H1 (cell line): Measurements from ENCODE around the gene MYH10. TPM values are rescaled to one million over a fixed set of nuclear protein-coding genes. Genes with fewer than 3 reads are reported as not detected.

ENCODE experiments used
- CTCF ChIA-PET: fragments of 300-600 bp; sonication (Branson Sonifier 250); formaldehyde crosslinking; loops from one replicate; lab custom pipeline; 2021; ENCODE audit not compliant: partially characterized antibody; lab: Charles Lee
- POLR2A ChIA-PET: fragments of 300-600 bp; sonication (Branson Sonifier 250); formaldehyde crosslinking; loops from one replicate; lab custom pipeline; 2021; ENCODE audit warnings: inconsistent platforms; ENCODE audit not compliant: partially characterized antibody; lab: Charles Lee
- DNase-seq, 2 experiments: peaks; one replicate each; pipeline versions ENCODE4 v3.0.0 to v3.0.0-alpha.2; 2010 to 2022; ENCODE audit warnings: low spot score in 2 of 2, low read depth in 1 of 2, mixed read lengths in 1 of 2
- FAIRE-seq: peaks from 2 replicates; lab custom pipeline; 2011; peaks lifted over from hg19 to GRCh38; lab: Jason Lieb, UNC
- H2AFZ ChIP-seq: 2 replicates; pipeline ENCODE4 v1.8.1; 2012; ENCODE audit warnings: low read length, inconsistent platforms
- H2AK5ac ChIP-seq: 2 replicates; pipeline ENCODE4 v1.6.1; 2013; ENCODE audit warnings: low read depth, low read length
- H2BK120ac ChIP-seq: replicated peaks from 2 replicates; pipeline ENCODE3; 2013; ENCODE audit warnings: low read depth, low read length, inconsistent platforms
- H2BK12ac ChIP-seq: 2 replicates; pipeline ENCODE4 v1.6.1; 2013; ENCODE audit warnings: low read depth, low read length
- H2BK15ac ChIP-seq: 2 replicates; pipeline ENCODE4 v1.6.1; 2013; ENCODE audit warnings: low read length
- H2BK20ac ChIP-seq: 2 replicates; pipeline ENCODE4 v1.6.1; 2013; ENCODE audit warnings: low read length
- H2BK5ac ChIP-seq: 2 replicates; pipeline ENCODE4 v1.6.1; 2013; ENCODE audit warnings: low read depth, low read length
- H3K14ac ChIP-seq: 2 replicates; pipeline ENCODE4 v1.6.1; 2013; ENCODE audit warnings: inconsistent platforms; ENCODE audit not compliant: insufficient read length
- H3K18ac ChIP-seq: 2 replicates; pipeline ENCODE4 v1.6.1; 2013; ENCODE audit warnings: low read length; ENCODE audit errors: extremely low read depth
- H3K23ac ChIP-seq: 2 replicates; pipeline ENCODE4 v1.6.1; 2013; ENCODE audit warnings: inconsistent platforms; ENCODE audit not compliant: insufficient read length
- H3K23me2 ChIP-seq: 2 replicates; pipeline ENCODE4 v1.6.1; 2013; ENCODE audit warnings: low read depth, low read length
- H3K27ac ChIP-seq: 2 replicates; pipeline ENCODE4 v1.6.1; 2011; ENCODE audit warnings: low read depth, low read length, inconsistent platforms
- H3K27me3 ChIP-seq, 4 experiments: replicated peaks in 1 of 4; 1 replicate in 1 of 4; 2 replicates in 3 of 4; pipeline versions ENCODE4 v1.6.1 to v1.8.1; 2011 to 2013; ENCODE audit warnings: low read length in 3 of 4, mild to moderate bottlenecking in 3 of 4, inconsistent platforms in 2 of 4, mixed read lengths in 2 of 4, moderate library complexity in 1 of 4; ENCODE audit not compliant: control insufficient read depth in 3 of 4, insufficient read depth in 3 of 4; ENCODE audit errors: extremely low read depth in 1 of 4
- H3K36me3 ChIP-seq, 4 experiments: 2 replicates each; pipeline versions ENCODE4 v1.6.1 to v1.8.1; 2011 to 2013; ENCODE audit warnings: mild to moderate bottlenecking in 4 of 4, low read length in 3 of 4, moderate library complexity in 2 of 4, control low read depth in 1 of 4, inconsistent platforms in 1 of 4; ENCODE audit not compliant: insufficient read depth in 4 of 4, control insufficient read depth in 2 of 4
- H3K4ac ChIP-seq: replicated peaks from 2 replicates; pipeline ENCODE3; 2013; ENCODE audit warnings: low read length, low read depth, mixed read lengths, inconsistent platforms; ENCODE audit not compliant: insufficient read length
- H3K4me1 ChIP-seq, 4 experiments: replicated peaks in 1 of 4; 1 replicate in 1 of 4; 2 replicates in 3 of 4; pipeline versions ENCODE4 v1.6.1 to v1.8.1; 2011 to 2013; ENCODE audit warnings: low read length in 3 of 4, inconsistent platforms in 2 of 4, mixed read lengths in 1 of 4; ENCODE audit not compliant: insufficient read depth in 4 of 4, control insufficient read depth in 3 of 4
- H3K4me2 ChIP-seq, 2 experiments: 2 replicates each; pipeline versions ENCODE4 v1.6.1 to v1.8.1; 2011 to 2013; ENCODE audit warnings: low read depth in 2 of 2, low read length in 2 of 2, control low read depth in 1 of 2, inconsistent platforms in 1 of 2, mild to moderate bottlenecking in 1 of 2; ENCODE audit not compliant: insufficient read depth in 1 of 2
- H3K4me3 ChIP-seq, 4 experiments: fragments of 200-600, 300-600 bp in 1 of 4; sonication (generic), shearing (Covaris generic), sonication (Bioruptor Twin) in 1 of 4; 2 replicates each; pipeline versions ENCODE4 v1.5.1 to v1.8.1; 2011 to 2016; ENCODE audit warnings: low read length in 4 of 4, low read depth in 3 of 4, control low read depth in 2 of 4, inconsistent platforms in 2 of 4, mild to moderate bottlenecking in 2 of 4, mixed read lengths in 1 of 4, moderate library complexity in 1 of 4; ENCODE audit not compliant: insufficient read depth in 2 of 4; ENCODE audit errors: extremely low read depth in 1 of 4
- H3K56ac ChIP-seq: replicated peaks from 2 replicates; pipeline ENCODE3; 2013; ENCODE audit warnings: low read depth, mild to moderate bottlenecking, mixed read lengths, low read length, inconsistent platforms; ENCODE audit not compliant: insufficient read length
- H3K79me1 ChIP-seq: 2 replicates; pipeline ENCODE4 v1.6.1; 2013; ENCODE audit warnings: low read depth, low read length, control low read depth
- H3K79me2 ChIP-seq, 2 experiments: 2 replicates each; pipeline versions ENCODE4 v1.6.1 to v1.8.1; 2012 to 2013; ENCODE audit warnings: low read length in 2 of 2, mild to moderate bottlenecking in 2 of 2, inconsistent platforms in 1 of 2; ENCODE audit not compliant: insufficient read depth in 2 of 2, control insufficient read depth in 1 of 2
- H3K9ac ChIP-seq, 4 experiments: replicated peaks in 1 of 4; 1 replicate in 1 of 4; 2 replicates in 3 of 4; pipeline versions ENCODE4 v1.6.1 to v1.8.1; 2011 to 2013; ENCODE audit warnings: low read depth in 3 of 4, low read length in 3 of 4, control low read depth in 2 of 4, mild to moderate bottlenecking in 2 of 4, moderate library complexity in 2 of 4, inconsistent platforms in 1 of 4; ENCODE audit errors: extremely low read depth in 1 of 4
- H3K9me3 ChIP-seq, 2 experiments: 2 replicates each; pipeline versions ENCODE4 v1.6.1 to v1.8.1; 2012 to 2013; ENCODE audit warnings: mild to moderate bottlenecking in 2 of 2, moderate library complexity in 2 of 2, control low read depth in 1 of 2, inconsistent platforms in 1 of 2, low read depth in 1 of 2, low read length in 1 of 2, mixed read lengths in 1 of 2; ENCODE audit not compliant: insufficient read depth in 2 of 2
- H4K20me1 ChIP-seq, 2 experiments: replicated peaks in 1 of 2; 2 replicates each; pipeline versions ENCODE3 to v1.8.1; 2011 to 2013; ENCODE audit warnings: inconsistent platforms in 2 of 2, low read length in 2 of 2, mild to moderate bottlenecking in 1 of 2; ENCODE audit not compliant: insufficient read depth in 2 of 2, control insufficient read depth in 1 of 2
- H4K5ac ChIP-seq: 2 replicates; pipeline ENCODE4 v1.6.1; 2013; ENCODE audit warnings: low read length, low read depth, mixed read lengths, inconsistent platforms; ENCODE audit not compliant: insufficient read length
- H4K8ac ChIP-seq: 2 replicates; pipeline ENCODE4 v1.8.0; 2013; ENCODE audit warnings: mild to moderate bottlenecking, moderate library complexity, low read length, inconsistent platforms; ENCODE audit not compliant: insufficient read depth; ENCODE audit errors: extremely low read depth
- H4K91ac ChIP-seq: replicated peaks from 2 replicates; pipeline ENCODE3; 2013; ENCODE audit warnings: low read length, mixed read lengths, inconsistent platforms; ENCODE audit not compliant: insufficient read length
- CHD1 ChIP-seq: IDR thresholded peaks from 2 replicates; pipeline ENCODE4 v1.6.1; 2012; ENCODE audit warnings: low read depth, low read length, improper control_type of control experiment
- E2F6 ChIP-seq: IDR thresholded peaks from 2 replicates; pipeline ENCODE4 v1.6.1; 2012; ENCODE audit warnings: inconsistent platforms
- GABPA ChIP-seq: IDR thresholded peaks from 2 replicates; pipeline ENCODE4 v1.6.1; 2011; ENCODE audit warnings: mild to moderate bottlenecking, low read length, moderate library complexity, borderline replicate concordance; ENCODE audit not compliant: insufficient read depth
- KDM4A ChIP-seq: IDR thresholded peaks from one replicate; pipeline ENCODE4 v1.7.1; 2012; ENCODE audit warnings: low read depth, mild to moderate bottlenecking, moderate library complexity, low read length, inconsistent platforms; ENCODE audit not compliant: severe bottlenecking
- SP2 ChIP-seq: IDR thresholded peaks from 2 replicates; pipeline ENCODE4 v1.6.1; 2012; ENCODE audit warnings: mild to moderate bottlenecking, low read length, inconsistent platforms
- WGBS, 2 experiments: shearing (Covaris generic) in 1 of 2; methylation state at CpG; one replicate each; pipeline versions ENCODE4 v1.1.6 to v1.1.7; 2013 to 2015; ENCODE audit warnings: low lambda C conversion rate in 2 of 2, mixed read lengths in 2 of 2, inconsistent platforms in 1 of 2, low coverage in 1 of 2, missing lambda C conversion rate in 1 of 2; ENCODE audit not compliant: insufficient replicate concordance in 2 of 2, insufficient coverage in 1 of 2, insufficient read length in 1 of 2; ENCODE audit errors: extremely low coverage in 1 of 2, missing lambda C conversion rate in 1 of 2; 5-methylcytosine and 5-hydroxymethylcytosine counted together
- polyA plus RNA-seq, 7 experiments: library from polyadenylated mRNA; depleted of rRNA in 3 of 7; stranded (reverse) in 5 of 7; unstranded in 2 of 7; fragments of >200 nt in 5 of 7; fragments of 200-250 nt in 2 of 7; gene quantifications; 1 replicate in 5 of 7; 2 replicates in 1 of 7; 4 replicates in 1 of 7; pipeline versions ENCODE4 v1.2.1 to v1.2.3, GENCODE V29; 2011 to 2013; ENCODE audit warnings: missing spikeins in 2 of 7, mixed read lengths in 2 of 7
- total RNA-seq: library from RNA; stranded (reverse); fragmentation: NEBNext Ultra II Directional; extraction: Animal tissue kit (Norgen Biotek cat#: 25700); gene quantifications from 2 replicates; pipeline ENCODE4 v1.2.1, GENCODE V29; 2021

The MYH10 gene
- total and polyA plus RNA-seq, 2 of the 8 experiments (the other 6 are each of a cell fraction or from before 2014, with no cell fraction given) = 64.1 to 289 TPM

DNA sequence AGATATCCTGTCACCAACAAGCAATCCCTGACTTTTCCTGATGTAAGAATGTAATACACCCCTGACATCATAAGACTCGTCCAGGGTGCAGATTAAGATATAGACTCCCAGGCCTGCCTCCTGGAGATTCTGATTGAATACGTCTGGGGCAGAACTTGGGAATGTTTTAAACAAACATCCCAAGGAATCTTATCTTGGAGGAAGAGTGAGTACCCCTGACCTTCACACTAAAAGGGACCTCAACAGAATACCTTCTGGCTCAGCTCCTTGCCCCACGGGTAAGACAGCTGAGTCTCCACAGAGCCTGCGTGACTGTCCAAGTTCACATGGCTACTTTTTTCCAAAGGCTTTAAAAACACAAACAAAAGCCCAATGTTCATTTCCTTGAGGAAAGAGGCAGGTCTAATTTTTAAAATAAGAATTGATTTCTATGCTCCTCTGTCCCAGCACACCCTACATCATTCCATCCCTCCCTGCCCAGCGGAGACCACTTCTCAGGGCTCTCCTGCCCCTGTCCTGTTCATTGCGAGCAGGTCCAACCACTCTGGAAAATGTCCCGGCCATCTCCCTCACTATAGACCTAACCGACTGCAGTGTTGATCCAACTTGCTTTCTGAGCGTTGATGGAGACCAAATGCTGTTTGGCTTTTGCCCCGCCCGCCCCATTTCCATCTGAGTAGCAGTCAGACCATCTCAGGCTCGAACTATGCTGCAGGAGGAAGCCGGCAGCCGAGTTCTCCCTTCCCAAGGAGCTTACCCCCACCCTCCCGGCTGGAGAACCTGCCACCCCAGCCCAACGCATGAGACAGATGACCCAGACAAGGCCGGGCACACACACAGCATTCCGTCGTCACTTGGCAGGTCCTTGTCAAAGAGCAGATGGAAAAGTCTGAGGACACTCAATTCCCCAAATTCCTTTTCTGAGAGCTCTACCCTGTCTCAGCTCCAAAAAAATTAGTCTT lies 44.1 kb upstream of the MYH10 start:
- 0 out of 4 replicates have a peak, but pooled peaks cover 0 to 4% of the 10 kb centered on the region in 2 experiments for H3K9me3 ChIP-seq
- H4K91ac ChIP-seq = no peak overlapping the region
- no peaks in the 10 kb centered on the region for H4K20me1 ChIP-seq
- H3K18ac ChIP-seq = peak overlapping the region; percentile 32
- FAIRE-seq (no peak), DNase-seq (no peak)
- 61% methylated on average over 15 of the region's 19 CpGs; no CpG with 5 or more reads in 1 of the 2 experiments for WGBS, 2 experiments
- H3K4ac ChIP-seq = no peak overlapping the region
- no peak overlapping the region for H3K9ac ChIP-seq
- POLR2A ChIA-PET = interaction anchor here (0.9 to 2.1 kb wide), 2 partner anchors 23 kb away, joined by 3 to 8 read pairs; no protein-coding TSS in a partner anchor
- H2BK120ac ChIP-seq = no peak overlapping the region
- H3K79me1 ChIP-seq = no peaks in the 10 kb centered on the region
- H2AK5ac ChIP-seq = no peak overlapping the region
- H4K8ac ChIP-seq = no peak overlapping the region
- no peaks in the 10 kb centered on the region for H3K36me3 ChIP-seq
- H3K23me2 ChIP-seq = peaks cover 1% of the 10 kb centered on the region; the same call in 1 of the 2 replicates
- H3K79me2 ChIP-seq = no peaks in the 10 kb centered on the region
- no peak overlapping the region for H3K56ac ChIP-seq
- TF ChIP-seq E2F6 (no peak), CHD1 (no peak), GABPA (no peak), SP2 (no peak), KDM4A (no peak)
- TF ChIP-seq, all 59 proteins: peak for 0
- Histone ChIP-seq H3K4me1 (peaks cover 4 to 9% (median 7%) of the 10 kb centered on the region in 4 experiments; a peak in 5 of 7 replicates), H2BK15ac (no peak overlapping the region), H3K23ac (no peak overlapping the region), H3K4me3 (peak overlapping the region in 1 of 4 experiments; percentile 13; a peak in 2 of 8 replicates), H2BK5ac (0 out of 2 replicates have a peak overlapping the region, but pooled peaks have one; percentile 52), H2BK12ac (0 out of 2 replicates have a peak overlapping the region, but pooled peaks have one; percentile 84), H2BK20ac (peak overlapping the region; percentile 43; the same call in 1 of the 2 replicates), H3K27ac (no peak overlapping the region), H2AFZ (peak overlapping the region; percentile 66; the same call in 1 of the 2 replicates), H4K5ac (no peak overlapping the region), H3K14ac (no peak overlapping the region), H3K27me3 (no peaks in the 10 kb centered on the region), H3K4me2 (peak overlapping the region; percentile 30 to 42; a peak in 3 of 4 replicates)
- CTCF ChIA-PET = interaction anchor here (0.5 to 1.7 kb wide), 5 partner anchors 21 to 111 kb away, joined by 3 to 5 read pairs (median 3); no protein-coding TSS in a partner anchor
